ENCODE data around the gene SLMAP. TPM values are rescaled to one million over a fixed set of nuclear protein-coding genes. Genes with fewer than 3 reads are reported as not detected.
"Not testable (repeated sequence)": the region's sequence is repeated elsewhere in the genome, so short reads cannot be mapped to it uniquely, and the experiment has no call there.

SLMAP gene
- total RNA-seq, 2 donors from 2014 or later: 213 to 259 TPM

DNA sequence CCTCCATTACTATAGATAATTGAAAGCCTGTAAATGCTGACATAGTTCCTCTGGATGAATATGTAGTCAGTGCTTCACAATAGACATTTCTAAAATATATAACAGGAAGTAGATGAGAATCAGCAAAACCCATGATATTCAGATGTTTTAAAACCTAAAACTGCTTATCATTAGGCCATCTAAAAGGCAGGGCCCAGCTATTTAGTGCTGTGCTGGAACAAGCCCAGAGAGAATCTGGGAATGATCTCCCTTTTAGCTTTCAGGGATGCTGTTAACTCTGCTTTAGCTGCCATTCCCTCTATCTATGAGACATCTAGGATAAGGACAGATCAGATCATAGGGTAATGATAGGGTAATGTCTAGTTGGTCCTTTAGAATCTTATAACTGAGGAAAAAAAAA, 106.8 kb downstream of the SLMAP start:
- DNase-seq (no peak), ATAC-seq (no peak)
- intact Hi-C loops (cut with DNase I): no loop called here

DNA sequence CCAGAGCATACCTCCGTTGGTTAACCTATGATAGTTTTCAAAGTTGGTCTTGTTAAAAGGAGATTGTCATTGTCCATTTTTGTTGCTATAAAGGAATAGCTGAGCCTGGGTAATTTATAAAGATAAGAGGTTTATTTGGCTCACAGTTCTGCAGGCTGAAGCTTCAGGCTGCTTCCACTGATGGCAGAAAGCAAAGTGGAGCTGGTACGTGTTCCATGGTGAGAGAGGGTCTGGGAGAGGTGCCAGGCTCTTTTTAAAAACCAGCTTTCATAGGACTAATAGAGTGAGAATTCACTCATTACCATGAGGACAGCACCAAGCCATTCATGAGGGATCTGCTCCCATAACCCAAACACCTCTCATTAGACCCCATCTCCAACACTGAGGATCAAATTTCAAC, 107.3 kb downstream of the SLMAP start:
- DNase-seq: no peak
- intact Hi-C loops (cut with DNase I): no loop called here
- ATAC-seq: no peak

DNA sequence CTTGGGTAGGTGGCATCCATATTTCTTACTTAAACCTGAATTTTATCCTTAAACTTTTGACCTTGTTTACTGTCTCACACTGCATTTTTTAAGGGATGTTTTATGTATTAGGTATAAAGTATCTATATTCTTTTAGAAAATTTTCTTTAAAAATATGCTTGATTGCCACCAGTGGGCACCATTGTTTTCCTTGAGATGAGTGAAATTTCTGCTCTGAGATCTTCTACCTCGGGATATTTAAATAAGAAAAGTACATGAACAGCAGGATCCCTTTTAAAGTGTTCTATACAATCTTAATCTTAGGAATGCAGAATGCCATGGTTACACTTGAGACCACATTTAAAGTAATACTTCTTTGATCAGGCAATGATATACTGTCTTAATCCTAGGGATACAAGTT, 108.7 kb downstream of the SLMAP start:
- intact Hi-C loops (cut with DNase I): no loop called here
- DNase-seq (no peak), ATAC-seq (no peak)

DNA sequence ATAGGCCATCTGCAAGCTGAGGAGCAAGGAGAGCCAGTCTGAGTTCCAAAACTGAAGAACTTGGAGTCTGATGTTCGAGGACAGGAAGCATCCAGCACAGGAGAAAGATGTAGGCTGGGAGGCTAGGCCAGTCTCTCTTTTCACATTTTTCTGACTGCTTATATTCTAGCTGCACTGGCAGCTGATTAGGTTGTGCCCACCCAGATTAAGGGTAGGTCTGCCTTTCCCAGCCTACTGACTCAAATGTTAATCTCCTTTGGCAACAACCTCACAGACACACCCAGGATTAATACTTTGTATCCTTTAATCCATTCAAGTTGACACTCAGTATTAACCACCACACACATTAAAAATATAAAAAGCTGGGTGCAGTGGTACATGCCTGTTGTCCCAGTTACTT, 113.0 kb downstream of the SLMAP start:
- DNase-seq; intact Hi-C loops (cut with DNase I); ATAC-seq: not testable (repeated sequence)

DNA sequence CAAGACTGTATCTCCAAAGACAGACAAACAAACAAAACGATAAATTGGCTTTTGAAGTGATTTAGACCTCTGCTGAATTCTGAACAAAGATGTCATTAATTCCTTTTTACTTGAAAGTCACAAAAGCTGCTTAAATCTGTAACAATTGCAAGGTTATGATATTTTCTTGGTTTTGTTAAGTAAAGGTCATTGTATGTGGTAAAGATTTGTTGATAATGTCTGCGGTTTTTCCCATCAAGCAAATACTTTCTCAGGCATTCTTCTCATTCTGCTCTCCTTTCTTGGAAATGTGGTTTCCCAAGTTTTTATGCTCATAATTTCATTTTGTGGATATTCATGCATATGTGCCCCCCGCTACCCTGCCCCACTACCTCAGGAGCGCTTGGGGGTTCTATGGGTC, 116.5 kb downstream of the SLMAP start:
- ATAC-seq (no peak), DNase-seq (no peak)
- intact Hi-C loops (cut with DNase I): no loop called here

DNA sequence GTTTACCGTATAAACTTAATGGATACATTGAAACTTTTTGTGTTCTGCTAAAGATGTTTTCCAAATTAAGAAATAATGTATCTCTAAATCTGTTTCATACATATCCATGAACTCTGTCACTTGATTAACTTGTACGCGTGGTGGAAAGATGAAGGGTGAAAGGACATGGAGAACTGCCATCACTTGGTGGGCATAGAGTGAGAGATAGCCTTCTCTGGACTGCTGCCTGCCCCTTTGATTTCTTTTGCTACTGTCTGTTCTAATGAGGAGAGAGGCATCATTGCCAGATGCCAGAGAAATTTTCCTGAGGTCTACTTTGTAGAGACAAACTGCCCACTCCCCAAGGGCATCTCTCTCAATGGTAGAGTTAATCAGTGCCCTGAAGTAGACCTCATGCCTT, 120.5 kb downstream of the SLMAP start:
- ATAC-seq (peak; percentile 33 to 38), DNase-seq (no peak)
- intact Hi-C loops (cut with DNase I): no loop called here

DNA sequence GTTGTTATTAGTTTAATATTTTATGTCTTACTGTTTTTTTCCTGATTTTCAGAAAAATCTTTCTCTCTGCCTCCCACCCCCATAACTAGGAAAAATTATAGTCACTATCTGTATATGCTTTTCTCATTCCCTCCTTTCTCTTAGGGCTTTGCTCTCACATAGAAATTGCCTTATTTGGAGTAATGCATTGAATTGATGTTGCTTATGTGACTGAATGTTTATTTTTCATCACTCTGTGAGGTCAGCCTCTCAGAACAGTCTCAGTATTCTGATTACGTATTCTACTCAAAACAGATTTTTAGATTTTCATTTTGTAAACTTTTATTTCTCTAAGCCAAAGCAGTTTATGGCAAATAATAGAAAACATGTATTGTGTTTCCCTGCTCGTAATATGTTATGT, 121.0 kb downstream of the SLMAP start:
- no peak for DNase-seq
- intact Hi-C loops (cut with DNase I): no loop called here
- ATAC-seq: no peak

DNA sequence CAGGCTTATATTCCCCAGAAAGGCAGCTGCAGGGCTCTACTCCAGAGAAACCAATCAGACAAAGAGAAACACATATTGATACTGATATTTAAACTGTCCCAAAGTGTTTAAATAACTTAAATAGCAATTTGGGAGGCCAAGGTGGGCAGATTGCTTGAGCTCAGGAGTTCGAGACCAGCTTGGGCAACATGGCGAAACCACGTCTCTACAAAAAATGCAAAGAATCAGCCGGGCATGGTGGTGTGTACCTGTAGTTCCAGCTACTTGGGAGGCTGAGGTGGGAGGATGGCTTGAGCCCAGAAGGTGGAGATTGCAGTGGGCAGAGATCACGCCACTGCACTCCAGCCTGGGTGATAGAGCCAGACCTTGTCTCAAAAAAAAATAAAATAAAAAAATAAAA, 128.3 kb downstream of the SLMAP start:
- DNase-seq; intact Hi-C loops (cut with DNase I); ATAC-seq: not testable (repeated sequence)

DNA sequence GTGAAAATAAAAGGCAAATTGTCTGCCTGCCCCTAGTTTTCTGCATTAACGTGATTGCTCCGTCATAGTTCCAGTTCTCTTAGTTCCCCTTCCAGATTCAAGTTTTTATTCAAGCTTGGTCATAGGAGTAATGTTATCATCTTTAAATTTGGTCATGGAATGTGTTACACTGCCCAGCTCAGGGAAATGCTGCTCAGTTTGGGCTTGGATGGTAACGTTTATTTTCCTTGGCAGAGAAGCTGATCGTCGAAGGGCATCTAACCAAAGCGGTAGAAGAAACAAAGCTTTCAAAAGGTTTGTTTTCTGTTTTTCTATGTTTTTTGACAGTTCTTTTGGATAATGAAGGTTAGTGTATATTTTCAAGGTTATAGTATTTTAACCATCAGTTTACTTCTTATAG, 133.7 kb downstream of the SLMAP start:
- ATAC-seq (peak; percentile 82 to 84), DNase-seq (no peak)
- intact Hi-C loops (cut with DNase I): no loop called here

DNA sequence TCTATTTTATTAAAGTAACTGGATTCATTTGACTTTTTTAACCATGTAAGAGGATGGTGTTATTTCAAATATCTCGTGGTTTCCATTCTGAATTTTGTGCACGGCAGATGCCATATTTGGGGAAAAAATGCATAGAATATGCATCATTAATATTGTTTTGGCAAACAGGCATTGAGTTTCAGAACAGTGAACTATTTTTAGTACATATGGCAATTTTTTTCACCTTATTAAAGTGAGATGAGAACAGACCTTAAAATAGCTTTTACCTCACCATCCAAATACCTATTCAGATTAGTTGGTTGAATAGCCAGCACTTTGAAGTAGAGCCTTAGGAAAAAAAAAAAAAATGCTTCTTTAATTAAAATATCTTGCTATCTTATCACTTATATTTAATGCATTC, 134.8 kb downstream of the SLMAP start:
- no peak for DNase-seq
- intact Hi-C loops (cut with DNase I): no loop called here
- ATAC-seq: peak; percentile 61 to 63

DNA sequence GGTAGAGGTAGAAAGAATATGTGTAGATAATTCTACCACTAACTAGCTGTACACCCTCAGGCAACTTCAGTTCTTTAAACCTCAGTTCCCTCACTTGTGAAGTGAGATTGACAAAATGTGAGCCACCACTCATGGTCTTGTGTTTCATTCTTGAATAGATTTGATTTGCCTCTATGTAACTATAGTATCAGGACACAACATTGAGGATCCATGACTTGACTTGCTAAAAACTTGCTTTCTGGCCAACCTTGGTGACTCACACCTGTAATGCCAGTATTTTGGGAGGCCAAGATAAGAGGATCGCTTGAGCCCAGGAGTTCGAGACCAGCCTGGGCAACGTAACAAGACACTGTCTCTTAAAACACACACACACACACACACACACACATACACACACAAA, 136.3 kb downstream of the SLMAP start:
- intact Hi-C loops (cut with DNase I): no loop called here
- ATAC-seq: peak in 1 of 2 donors; percentile 24

DNA sequence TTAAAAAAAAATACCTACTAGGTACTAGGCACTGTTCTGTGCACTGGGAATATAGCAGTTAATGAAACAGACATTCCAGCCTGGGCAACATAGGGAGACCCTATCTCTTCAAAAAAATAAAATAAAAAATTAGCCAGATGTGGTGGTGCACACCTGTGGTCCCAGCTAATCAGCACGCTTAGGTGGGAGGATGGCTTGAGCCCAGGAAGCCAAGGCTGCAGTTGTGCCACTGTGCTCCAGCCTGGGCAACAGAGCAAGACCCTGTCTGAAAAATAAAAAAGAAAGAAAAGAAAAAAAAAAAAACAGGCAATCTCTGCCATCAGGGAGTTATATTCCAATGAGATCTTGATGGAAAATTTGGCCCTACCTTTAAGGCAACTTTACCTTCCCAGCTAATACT, 137.0 kb downstream of the SLMAP start:
- intact Hi-C loops (cut with DNase I): no loop called here
- DNase-seq (no peak), ATAC-seq (no peak)

More for the DNA sequence above, 136.3 kb downstream of the SLMAP start:
- DNase-seq: no peak

DNA sequence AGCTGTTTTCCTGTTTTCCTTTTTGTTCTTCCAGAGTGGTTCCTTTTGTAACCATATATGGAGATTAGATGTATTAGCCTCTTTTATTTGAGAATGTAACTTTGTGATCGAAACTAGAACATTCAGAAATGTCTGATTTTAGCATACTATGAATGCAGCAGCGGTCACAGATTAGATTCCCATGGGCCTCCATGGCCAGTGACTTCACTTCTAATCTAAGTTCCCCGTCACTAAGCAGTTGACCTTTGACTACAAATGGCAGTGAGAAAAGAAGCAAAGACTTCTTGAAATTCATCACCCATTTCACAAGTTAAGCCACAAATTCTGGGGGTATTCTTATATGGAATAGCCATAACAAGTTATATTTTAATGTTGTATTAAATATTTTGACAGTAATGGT, 137.6 kb downstream of the SLMAP start:
- DNase-seq (no peak), ATAC-seq (peak in 1 of 2 donors; percentile 27)
- intact Hi-C loops (cut with DNase I): no loop called here

DNA sequence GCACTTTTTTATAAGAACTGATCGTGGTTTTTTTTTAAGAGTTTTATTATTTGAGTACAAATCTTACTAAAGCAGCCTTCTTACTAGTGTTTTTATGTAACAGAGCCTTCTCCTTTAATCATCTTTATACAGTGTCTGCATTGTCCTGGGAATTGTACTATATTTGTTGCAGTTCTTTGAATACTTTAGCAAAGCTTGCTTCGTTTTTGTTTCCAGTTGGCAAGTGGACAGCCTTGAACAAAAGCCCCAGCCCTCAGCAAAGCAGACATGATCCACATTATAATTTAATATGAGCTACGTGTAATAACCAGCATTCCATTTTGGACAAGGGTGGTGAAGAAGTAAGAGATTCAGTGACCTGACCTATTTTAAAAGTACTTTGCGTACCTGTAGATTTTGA, 139.9 kb downstream of the SLMAP start:
- intact Hi-C loops (cut with DNase I): no loop called here
- DNase-seq (no peak), ATAC-seq (no peak)

DNA sequence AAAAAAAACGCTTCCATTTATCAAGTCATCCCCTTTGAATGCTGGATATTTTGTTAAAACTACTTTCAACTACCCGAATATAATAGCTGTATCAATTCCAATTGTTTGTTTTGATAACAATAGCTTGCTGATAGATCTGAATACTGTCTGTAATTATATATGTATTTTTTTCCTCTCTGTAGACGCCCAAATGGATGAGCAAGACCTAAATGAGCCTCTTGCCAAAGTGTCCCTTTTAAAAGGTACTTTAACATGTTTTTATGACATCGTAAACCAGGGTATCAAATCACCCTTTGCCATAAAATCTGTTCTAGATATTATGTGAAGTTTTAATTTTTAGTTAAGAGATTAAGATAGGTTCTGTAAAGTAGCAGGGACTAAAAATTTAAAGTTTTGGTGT, 140.6 kb downstream of the SLMAP start:
- DNase-seq: no peak
- ATAC-seq: no peak
- intact Hi-C loops (cut with DNase I): no loop called here

DNA sequence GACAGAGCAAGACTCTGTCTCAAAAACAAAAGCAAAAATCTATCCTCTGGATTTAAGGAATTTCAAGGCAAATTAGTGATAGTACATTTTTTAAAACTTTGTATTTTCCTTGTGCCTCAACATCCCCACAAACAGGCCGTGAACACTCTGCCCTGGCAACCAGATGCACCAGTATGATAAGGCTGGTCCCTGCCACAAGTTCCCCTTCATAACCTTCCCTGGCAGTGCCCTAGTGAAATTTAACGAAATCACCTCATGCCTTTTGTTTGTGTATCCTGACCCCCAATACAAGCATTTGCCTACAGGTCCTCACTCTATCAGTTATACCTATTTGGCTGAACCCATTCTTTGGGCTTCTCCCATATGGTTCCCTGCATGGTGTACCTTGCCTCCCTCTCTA, 144.7 kb downstream of the SLMAP start:
- intact Hi-C loops (cut with DNase I): no loop called here
- DNase-seq: no peak
- no peak for ATAC-seq

DNA sequence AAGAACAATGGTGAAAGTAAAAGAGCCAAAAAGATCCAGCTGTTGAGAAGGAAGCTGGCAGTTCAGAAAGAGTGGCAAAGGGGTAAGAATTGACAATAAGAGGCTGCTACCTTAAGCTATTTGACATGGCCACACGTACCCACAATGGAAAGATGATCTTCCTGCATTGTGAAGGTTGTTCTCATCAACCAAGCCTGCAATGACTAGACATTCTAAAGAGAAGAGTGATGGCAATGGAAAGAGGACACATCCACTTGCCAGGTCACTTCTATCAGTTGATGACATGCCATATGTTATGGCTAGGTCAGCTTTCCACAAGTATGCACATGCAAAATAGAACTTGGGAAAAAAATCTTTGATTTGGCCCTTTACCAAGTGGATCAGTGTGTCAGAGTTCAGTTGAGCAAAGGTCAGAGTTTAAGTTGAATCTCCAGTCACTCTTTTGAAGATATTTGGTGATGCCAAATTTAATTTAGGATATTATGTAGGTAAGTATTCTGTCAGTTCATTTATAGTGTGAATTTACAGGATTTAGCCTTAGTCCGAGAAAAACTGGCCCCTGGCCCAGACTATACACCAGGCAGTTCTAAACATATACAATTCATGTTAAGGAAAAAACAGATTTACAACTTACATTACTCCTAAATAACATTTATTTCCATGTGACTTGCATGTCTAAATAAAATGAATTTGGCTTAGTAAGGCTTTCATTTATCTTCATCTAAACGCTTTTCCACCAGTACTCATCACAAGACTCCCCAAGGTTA, 147.2 kb downstream of the SLMAP start:
- intact Hi-C loops (cut with DNase I): no loop called here
- ATAC-seq (no peak), DNase-seq (no peak)

DNA sequence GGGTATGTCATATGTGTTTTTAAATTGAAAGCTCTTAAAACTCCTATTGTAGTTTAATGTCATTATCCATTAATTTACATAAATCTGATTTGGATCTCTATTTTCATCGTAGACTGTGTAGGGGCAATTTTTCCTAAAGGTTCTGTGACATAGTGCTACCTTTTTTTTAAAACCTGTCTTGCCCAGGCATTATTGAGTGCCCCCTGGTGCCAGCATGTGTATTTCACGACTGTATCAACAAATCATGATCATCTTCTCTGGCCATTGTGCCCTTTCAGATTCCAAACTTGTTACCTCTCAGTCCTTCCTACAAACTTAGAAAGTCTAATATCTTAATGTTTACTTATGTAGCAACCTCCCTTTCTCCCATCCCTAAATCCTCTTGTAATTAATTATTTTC, 154.9 kb downstream of the SLMAP start:
- intact Hi-C loops (cut with DNase I): no loop called here
- ATAC-seq (no peak), DNase-seq (no peak)

DNA sequence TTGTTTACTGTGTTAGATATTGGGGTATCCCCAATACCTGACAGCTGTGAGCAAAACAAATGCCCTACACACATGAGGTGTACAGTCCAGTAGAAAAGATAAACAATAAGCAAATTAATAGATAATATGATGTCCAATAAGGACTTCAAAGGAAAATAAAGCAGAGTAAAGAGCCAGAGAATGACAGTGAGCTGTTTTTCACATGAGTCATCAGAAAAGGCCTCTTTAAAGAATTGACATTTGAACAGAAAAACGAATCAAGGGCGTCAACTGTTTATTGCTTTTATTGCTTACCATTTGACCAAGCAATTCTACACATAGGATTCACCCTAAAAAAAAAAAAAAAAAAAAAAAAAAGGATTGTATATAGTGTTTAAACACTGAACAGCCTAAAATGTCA, 155.5 kb downstream of the SLMAP start:
- intact Hi-C loops (cut with DNase I): no loop called here
- ATAC-seq (no peak), DNase-seq (no peak)

DNA sequence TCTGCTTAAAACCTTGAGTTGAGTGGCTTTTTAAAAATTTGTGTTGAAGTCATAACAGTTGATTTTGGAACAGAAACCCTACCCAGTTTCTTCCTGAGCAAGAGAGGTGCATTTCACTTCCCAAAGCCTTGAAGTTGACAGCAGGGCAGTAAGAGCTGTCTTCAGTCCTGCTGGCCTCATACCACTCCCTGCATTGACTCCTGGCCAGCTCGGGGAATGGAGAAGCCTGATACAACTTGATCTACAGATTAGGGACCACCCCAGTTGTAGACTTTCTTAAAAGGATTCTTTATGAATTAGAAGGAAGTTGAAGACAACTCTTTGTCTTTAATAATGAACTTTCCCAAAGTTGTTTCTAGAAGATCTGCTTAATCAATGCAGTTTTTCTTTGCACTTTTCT, 161.5 kb downstream of the SLMAP start:
- intact Hi-C loops (cut with DNase I): no loop called here
- DNase-seq: no peak
- no peak for ATAC-seq

DNA sequence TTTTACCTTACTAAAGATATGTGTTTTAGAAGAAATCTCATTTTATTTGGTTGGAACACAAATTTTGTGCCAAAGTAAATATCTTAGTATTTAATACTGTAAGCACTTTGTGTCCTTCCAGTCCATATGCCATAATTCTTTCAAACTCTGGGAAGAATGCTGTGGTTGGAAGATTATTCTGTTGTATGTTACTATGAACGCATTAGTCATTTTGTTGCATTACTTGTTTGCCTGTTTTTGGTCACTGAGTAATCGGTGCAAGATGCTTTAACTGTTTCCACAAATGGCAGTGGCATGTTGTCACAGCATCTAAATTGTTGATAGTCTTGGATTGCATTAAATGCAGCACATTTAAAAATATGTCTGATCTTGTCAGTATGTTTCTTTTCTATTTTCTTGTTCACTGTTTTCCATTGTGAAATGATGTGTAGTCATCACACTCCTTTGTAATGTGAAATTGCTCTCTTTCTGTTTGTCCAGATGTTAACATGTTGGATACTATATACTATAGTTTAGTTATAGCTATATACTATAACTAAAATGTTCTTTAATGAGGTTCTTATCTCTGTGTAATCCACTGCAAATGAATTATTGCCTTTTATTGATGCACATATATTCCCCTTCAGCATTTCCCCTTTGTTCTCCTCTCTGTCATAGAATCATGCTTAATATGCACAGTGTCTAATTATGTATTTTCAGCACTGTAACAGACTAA, 162.2 kb downstream of the SLMAP start:
- intact Hi-C loops (cut with DNase I): no loop called here
- DNase-seq (no peak), ATAC-seq (no peak)
